ENCODE measurements around the gene B4GALNT2. TPM values are rescaled to one million over a fixed set of nuclear protein-coding genes. Genes with fewer than 3 reads are reported as not detected.
A peak's percentile ranks its signal among the peaks of the same experiment; 100 is the strongest.

The B4GALNT2 gene
- total and polyA plus RNA-seq, 8 donors = 1.1 to 41.7 (median 2.2) TPM; not detected in 1

GRCh38 chr17:49112936-49113335 lies 19.6 kb upstream of the B4GALNT2 start:
- no peak for DNase-seq
- intact Hi-C loops (cut with DNase I; ENCODE audit: low total_unique reads) = no loop called here
- Histone ChIP-seq H3K27ac (no peak overlapping the region), H3K27me3 (peaks cover 0 to 4% (median 0%) of the 10 kb centered on the region in 3 donors), H3K4me3 (no peak overlapping the region), H3K4me1 (peaks cover 0 to 5% (median 0%) of the 10 kb centered on the region in 4 donors), H3K9me3 (no peaks in the 10 kb centered on the region), H3K36me3 (no peaks in the 10 kb centered on the region)
- no peak for TF ChIP-seq POLR2A (IDR thresholded peaks at IDR 0.05)
- TF ChIP-seq POLR2AphosphoS5 (IDR thresholded peaks at IDR 0.05) = no peak
- TF ChIP-seq EP300 (IDR thresholded peaks at IDR 0.05) = no peak
- TF ChIP-seq CTCF (IDR thresholded peaks at IDR 0.05) = no peak
- 41 to 91% (median 85%) methylated on average over 1 of the region's 1 CpG for WGBS, 5 donors

DNA sequence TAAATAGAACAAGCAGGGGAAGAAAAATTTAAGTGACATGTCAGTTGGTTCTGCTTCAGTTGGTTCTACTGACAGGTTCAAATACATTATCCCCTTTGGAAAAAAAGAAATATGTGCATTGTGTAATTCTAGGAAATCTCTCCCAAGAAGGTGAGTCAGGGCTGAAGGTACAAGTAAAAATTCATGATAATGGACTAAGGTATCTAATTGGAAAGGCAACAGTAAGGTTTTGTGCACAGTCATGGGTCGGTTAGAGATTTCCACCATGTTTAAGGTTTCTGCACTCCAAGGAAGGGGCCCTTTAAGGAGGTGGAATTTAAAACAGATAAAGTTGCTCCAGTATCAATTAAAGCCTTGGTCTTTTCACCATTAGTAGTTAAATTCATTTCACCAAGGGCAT lies 17.9 kb upstream of the B4GALNT2 start:
- Histone ChIP-seq H3K36me3 (no peaks in the 10 kb centered on the region), H3K27ac (no peak overlapping the region), H3K4me1 (no peaks in the 10 kb centered on the region), H3K27me3 (peaks cover 0 to 8% (median 0%) of the 10 kb centered on the region in 3 donors), H3K4me3 (no peak overlapping the region), H3K9me3 (no peaks in the 10 kb centered on the region)
- WGBS, 5 donors = 77 to 96% (median 83%) methylated on average over 1 of the region's 1 CpG
- TF ChIP-seq POLR2A (IDR thresholded peaks at IDR 0.05) (no peak), CTCF (IDR thresholded peaks at IDR 0.05) (no peak), EP300 (IDR thresholded peaks at IDR 0.05) (no peak), POLR2AphosphoS5 (IDR thresholded peaks at IDR 0.05) (no peak)
- no peak for DNase-seq
- intact Hi-C loops (cut with DNase I; ENCODE audit: low total_unique reads) = no loop called here

DNA sequence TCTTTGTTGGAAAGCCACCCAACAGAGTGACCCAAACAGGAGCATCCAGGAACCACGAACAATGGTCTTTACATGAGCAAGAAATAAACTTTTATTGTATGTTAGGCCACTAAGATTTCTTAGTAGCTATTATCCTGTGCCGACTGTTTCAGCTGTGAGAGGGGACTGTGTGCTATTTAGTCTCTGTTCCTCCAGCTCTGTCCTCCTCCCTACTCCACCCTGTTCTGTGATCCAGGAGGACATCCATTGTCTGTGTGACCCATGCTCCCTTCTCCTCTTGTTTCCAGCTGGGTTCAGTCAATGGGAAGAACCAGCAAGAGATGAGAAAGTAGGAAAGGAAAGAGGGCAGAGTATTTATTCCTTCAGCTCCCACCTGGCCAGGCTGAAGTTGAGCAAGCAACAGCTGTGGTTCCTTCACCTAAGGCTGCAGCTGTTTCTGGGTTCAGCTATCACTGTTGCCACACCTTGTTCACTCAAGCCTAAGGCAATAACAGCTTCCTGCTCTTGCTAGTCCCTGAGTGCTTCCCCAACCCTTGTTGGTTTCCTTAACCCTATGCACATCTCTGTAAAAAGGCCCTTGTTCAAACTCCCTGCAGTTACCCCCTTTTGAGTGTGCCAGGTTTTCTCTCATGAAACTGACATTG lies 14.9 kb upstream of the B4GALNT2 start:
- Histone ChIP-seq H3K27me3 (peaks cover 0 to 27% (median 0%) of the 10 kb centered on the region in 3 donors), H3K4me3 (no peak overlapping the region), H3K27ac (no peak overlapping the region), H3K4me1 (no peaks in the 10 kb centered on the region), H3K9me3 (peaks cover 0 to 6% (median 3%) of the 10 kb centered on the region in 4 donors), H3K36me3 (no peaks in the 10 kb centered on the region)
- TF ChIP-seq POLR2A (IDR thresholded peaks at IDR 0.05) = no peak
- no peak for TF ChIP-seq CTCF (IDR thresholded peaks at IDR 0.05)
- TF ChIP-seq POLR2AphosphoS5 (IDR thresholded peaks at IDR 0.05) = no peak
- TF ChIP-seq EP300 (IDR thresholded peaks at IDR 0.05) = no peak
- peak in 1 of 2 donors; percentile 24 for DNase-seq
- intact Hi-C loops (cut with DNase I; ENCODE audit: low total_unique reads) = no loop called here
- 80 to 97% (median 92%) methylated on average over 2 of the region's 2 CpGs for WGBS, 5 donors

DNA sequence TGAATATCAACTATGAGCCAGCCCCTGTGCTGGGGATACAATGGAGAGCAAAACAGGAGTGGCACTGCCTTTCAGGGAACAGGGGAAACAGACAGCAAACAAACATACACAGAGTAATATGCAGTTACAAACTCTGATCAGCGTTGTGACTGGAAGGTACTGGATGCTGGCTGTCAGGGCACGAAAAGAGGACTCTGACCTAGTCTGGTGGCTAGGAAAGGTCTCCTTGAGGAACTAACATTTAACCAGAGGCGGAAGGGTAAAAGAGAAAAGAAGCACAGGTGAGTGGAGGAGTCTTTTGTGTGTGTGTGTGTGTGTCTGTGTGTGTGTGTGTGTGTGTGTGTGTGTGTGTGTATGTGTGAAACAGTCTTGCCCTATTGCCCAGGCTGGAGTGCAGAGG lies 12.4 kb upstream of the B4GALNT2 start:
- Histone ChIP-seq H3K36me3 (no peaks in the 10 kb centered on the region), H3K4me3 (no peak overlapping the region), H3K9me3 (peaks cover 0 to 6% (median 3%) of the 10 kb centered on the region in 4 donors), H3K4me1 (peaks cover 0 to 9% (median 2%) of the 10 kb centered on the region in 4 donors), H3K27ac (no peak overlapping the region), H3K27me3 (peaks cover 0 to 27% (median 0%) of the 10 kb centered on the region in 3 donors)
- DNase-seq = no peak
- no peak for TF ChIP-seq POLR2A (IDR thresholded peaks at IDR 0.05)
- TF ChIP-seq EP300 (IDR thresholded peaks at IDR 0.05) = no peak
- TF ChIP-seq POLR2AphosphoS5 (IDR thresholded peaks at IDR 0.05) = no peak
- TF ChIP-seq CTCF (IDR thresholded peaks at IDR 0.05) = no peak
- intact Hi-C loops (cut with DNase I; ENCODE audit: low total_unique reads) = no loop called here
- WGBS, 5 donors = 44 to 84% (median 57%) methylated on average over 3 of the region's 3 CpGs
